Smooth muscle cell (in vitro differentiated cells): ENCODE data around the gene CNTN2. TPM values are rescaled to one million over a fixed set of nuclear protein-coding genes. Genes with fewer than 3 reads are reported as not detected.

Experiments
- DNase-seq: peaks from one replicate; lab custom pipeline; 2025; ENCODE audit not compliant: unreplicated experiment; lab: John Stamatoyannopoulos, UW
- H2AFZ ChIP-seq: fragments of 200-600 bp; sonication (generic); 2 replicates; pipeline ENCODE4 v1.6.0; 2016; ENCODE audit warnings: antibody characterized with exemption, low read depth, mild to moderate bottlenecking
- H3F3A ChIP-seq: fragments of 200-600 bp; sonication (generic); 2 replicates; pipeline ENCODE4 v1.6.0; 2017; ENCODE audit warnings: antibody characterized with exemption, low read depth
- H3K27ac ChIP-seq: fragments of 200-600 bp; sonication (generic); 2 replicates; pipeline ENCODE4 v1.5.1; 2016; ENCODE audit warnings: low read depth, mild to moderate bottlenecking
- H3K27me3 ChIP-seq: fragments of 200-600 bp; sonication (generic); 2 replicates; pipeline ENCODE4 v1.6.1; 2016; ENCODE audit warnings: low read depth, mild to moderate bottlenecking
- H3K36me3 ChIP-seq: fragments of 200-600 bp; sonication (generic); 2 replicates; pipeline ENCODE4 v1.5.1; 2016; ENCODE audit warnings: low read depth
- H3K4me1 ChIP-seq: fragments of 200-600 bp; sonication (generic); 2 replicates; pipeline ENCODE4 v1.5.1; 2016; ENCODE audit warnings: low read depth
- H3K4me2 ChIP-seq: fragments of 200-600 bp; sonication (generic); 2 replicates; pipeline ENCODE4 v1.6.0; 2016; ENCODE audit warnings: mild to moderate bottlenecking
- H3K4me3 ChIP-seq: fragments of 200-600 bp; sonication (generic); 2 replicates; pipeline ENCODE4 v1.5.1; 2016; ENCODE audit warnings: mild to moderate bottlenecking
- H3K79me2 ChIP-seq: fragments of 200-600 bp; sonication (generic); 2 replicates; pipeline ENCODE4 v1.6.0; 2016; ENCODE audit warnings: low read depth, mild to moderate bottlenecking
- H3K9ac ChIP-seq: fragments of 200-600 bp; sonication (generic); 2 replicates; pipeline ENCODE4 v1.6.0; 2016; ENCODE audit warnings: low read depth
- H3K9me3 ChIP-seq: fragments of 200-600 bp; sonication (generic); replicated peaks from 2 replicates; pipeline ENCODE4 v1.5.1; 2016; ENCODE audit warnings: low read depth
- H4K20me1 ChIP-seq: fragments of 200-600 bp; sonication (generic); 2 replicates; pipeline ENCODE4 v1.6.0; 2016; ENCODE audit warnings: low read depth
- WGBS: methylation state at CpG from one replicate; pipeline ENCODE4 v1.1.7; 2016; ENCODE audit warnings: low lambda C conversion rate; 5-methylcytosine and 5-hydroxymethylcytosine counted together
- polyA plus RNA-seq: library from polyadenylated mRNA; unstranded; fragments of >200 nt; fragmentation: Nextera tagmentation; extraction: Ambion mirVana; gene quantifications from 2 replicates; pipeline ENCODE4 v1.2.1, GENCODE V29; 2016
- total RNA-seq: library from RNA; depleted of rRNA; stranded (reverse); fragments of >200 nt; gene quantifications from 2 replicates; pipeline ENCODE4 v1.2.3, GENCODE V29; 2014
- TF ChIP-seq, protein P1 (sequence below): fragments of 200-600 bp; sonication (generic); IDR thresholded peaks from 2 replicates; pipeline ENCODE4 v1.5.1; 2017; ENCODE audit warnings: borderline replicate concordance, mild to moderate bottlenecking, antibody characterized with exemption; ENCODE audit not compliant: insufficient read depth, poor library complexity, severe bottlenecking

CNTN2 gene
- total and polyA plus RNA-seq, 2 experiments from 2014 or later = not detected

DNA sequence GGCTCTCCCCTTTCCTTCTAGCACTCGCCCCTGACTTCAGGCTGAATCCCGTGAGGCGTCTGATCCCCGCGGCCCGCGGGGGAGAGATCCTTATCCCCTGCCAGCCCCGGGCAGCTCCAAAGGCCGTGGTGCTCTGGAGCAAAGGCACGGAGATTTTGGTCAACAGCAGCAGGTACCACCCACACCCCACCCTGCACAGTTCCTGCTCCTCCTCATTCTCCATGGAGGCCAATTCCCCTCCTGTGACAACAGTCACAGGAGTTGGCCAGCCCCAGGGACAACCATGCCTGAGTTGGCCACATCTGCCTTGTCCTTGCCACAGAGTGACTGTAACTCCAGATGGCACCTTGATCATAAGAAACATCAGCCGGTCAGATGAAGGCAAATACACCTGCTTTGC lies 21.3 kb downstream of the CNTN2 start:
- Histone ChIP-seq H3K36me3 (no peaks in the 10 kb centered on the region), H3K9ac (no peak overlapping the region), H3K4me1 (no peaks in the 10 kb centered on the region), H3F3A (no peaks in the 10 kb centered on the region), H3K27me3 (no peaks in the 10 kb centered on the region), H4K20me1 (no peaks in the 10 kb centered on the region), H3K79me2 (no peaks in the 10 kb centered on the region), H3K27ac (no peak overlapping the region), H2AFZ (no peak overlapping the region), H3K4me2 (no peak overlapping the region), H3K4me3 (no peak overlapping the region), H3K9me3 (no peaks in the 10 kb centered on the region)
- DNase-seq = no peak
- WGBS = 91% methylated on average over 11 of the region's 11 CpGs
- TF ChIP-seq, protein P1, sequence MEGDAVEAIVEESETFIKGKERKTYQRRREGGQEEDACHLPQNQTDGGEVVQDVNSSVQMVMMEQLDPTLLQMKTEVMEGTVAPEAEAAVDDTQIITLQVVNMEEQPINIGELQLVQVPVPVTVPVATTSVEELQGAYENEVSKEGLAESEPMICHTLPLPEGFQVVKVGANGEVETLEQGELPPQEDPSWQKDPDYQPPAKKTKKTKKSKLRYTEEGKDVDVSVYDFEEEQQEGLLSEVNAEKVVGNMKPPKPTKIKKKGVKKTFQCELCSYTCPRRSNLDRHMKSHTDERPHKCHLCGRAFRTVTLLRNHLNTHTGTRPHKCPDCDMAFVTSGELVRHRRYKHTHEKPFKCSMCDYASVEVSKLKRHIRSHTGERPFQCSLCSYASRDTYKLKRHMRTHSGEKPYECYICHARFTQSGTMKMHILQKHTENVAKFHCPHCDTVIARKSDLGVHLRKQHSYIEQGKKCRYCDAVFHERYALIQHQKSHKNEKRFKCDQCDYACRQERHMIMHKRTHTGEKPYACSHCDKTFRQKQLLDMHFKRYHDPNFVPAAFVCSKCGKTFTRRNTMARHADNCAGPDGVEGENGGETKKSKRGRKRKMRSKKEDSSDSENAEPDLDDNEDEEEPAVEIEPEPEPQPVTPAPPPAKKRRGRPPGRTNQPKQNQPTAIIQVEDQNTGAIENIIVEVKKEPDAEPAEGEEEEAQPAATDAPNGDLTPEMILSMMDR = no peak

DNA sequence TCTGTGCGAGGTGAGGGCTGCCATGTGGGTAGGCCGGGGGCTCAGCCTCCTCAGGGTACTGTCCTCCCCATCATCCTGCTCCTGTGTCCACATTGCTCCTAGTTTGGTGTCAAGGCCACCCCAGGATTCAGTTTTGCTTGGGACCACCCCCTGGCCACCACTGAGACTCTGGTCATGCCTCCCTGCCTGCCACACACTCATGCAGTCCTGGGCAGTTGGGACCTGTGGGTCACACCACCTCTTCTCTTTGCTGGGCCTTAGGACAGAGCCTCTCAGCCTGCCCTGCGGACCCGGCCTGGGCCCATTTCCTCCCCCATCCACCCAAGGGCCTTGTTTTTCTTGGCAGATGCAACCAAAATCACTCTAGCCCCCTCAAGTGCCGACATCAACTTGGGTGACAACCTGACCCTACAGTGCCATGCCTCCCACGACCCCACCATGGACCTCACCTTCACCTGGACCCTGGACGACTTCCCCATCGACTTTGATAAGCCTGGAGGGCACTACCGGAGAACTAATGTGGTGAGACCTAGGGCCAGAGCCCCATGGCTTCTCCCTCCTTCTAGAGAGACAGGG lies 21.8 kb downstream of the CNTN2 start:
- no peaks in the 10 kb centered on the region for H4K20me1 ChIP-seq
- 94% methylated on average over 9 of the region's 9 CpGs for WGBS
- no peaks in the 10 kb centered on the region for H3K36me3 ChIP-seq

DNA sequence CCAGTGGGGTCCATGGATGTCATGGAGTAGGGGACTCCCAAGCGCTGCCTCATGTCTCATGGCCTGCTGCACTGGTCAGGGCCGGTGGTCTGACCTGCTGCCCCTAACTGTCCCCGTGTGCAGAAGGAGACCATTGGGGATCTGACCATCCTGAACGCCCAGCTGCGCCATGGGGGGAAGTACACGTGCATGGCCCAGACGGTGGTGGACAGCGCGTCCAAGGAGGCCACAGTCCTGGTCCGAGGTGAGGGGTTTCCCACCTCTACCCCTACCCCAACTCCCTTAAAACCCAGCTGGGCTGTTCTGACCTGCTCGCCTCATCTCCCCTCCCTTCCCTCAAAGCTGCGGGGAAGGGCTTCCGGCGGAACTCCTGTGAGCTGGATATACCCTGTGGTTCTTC lies 22.7 kb downstream of the CNTN2 start:
- Histone ChIP-seq H3K27ac (no peak overlapping the region), H2AFZ (no peak overlapping the region), H3K27me3 (no peaks in the 10 kb centered on the region), H3K4me2 (no peak overlapping the region), H3K4me1 (no peaks in the 10 kb centered on the region), H3K4me3 (no peak overlapping the region), H3F3A (no peaks in the 10 kb centered on the region), H3K79me2 (no peaks in the 10 kb centered on the region), H3K9ac (no peak overlapping the region), H3K9me3 (no peaks in the 10 kb centered on the region), H3K36me3 (no peaks in the 10 kb centered on the region), H4K20me1 (no peaks in the 10 kb centered on the region)
- DNase-seq = no peak
- WGBS = 94% methylated on average over 14 of the region's 14 CpGs
- TF ChIP-seq, protein P1 = no peak

More for the DNA sequence above, 21.8 kb downstream of the CNTN2 start:
- no peak overlapping the region for H3K9ac ChIP-seq
- no peak overlapping the region for H3K4me3 ChIP-seq
- H3K27ac ChIP-seq = no peak overlapping the region
- no peaks in the 10 kb centered on the region for H3K27me3 ChIP-seq
- DNase-seq = no peak
- no peaks in the 10 kb centered on the region for H3K9me3 ChIP-seq
- H3K79me2 ChIP-seq = no peaks in the 10 kb centered on the region
- H3K4me2 ChIP-seq = no peak overlapping the region
- no peaks in the 10 kb centered on the region for H3K4me1 ChIP-seq
- no peak overlapping the region for H2AFZ ChIP-seq
- TF ChIP-seq, protein P1 = no peak
- H3F3A ChIP-seq = no peaks in the 10 kb centered on the region

DNA sequence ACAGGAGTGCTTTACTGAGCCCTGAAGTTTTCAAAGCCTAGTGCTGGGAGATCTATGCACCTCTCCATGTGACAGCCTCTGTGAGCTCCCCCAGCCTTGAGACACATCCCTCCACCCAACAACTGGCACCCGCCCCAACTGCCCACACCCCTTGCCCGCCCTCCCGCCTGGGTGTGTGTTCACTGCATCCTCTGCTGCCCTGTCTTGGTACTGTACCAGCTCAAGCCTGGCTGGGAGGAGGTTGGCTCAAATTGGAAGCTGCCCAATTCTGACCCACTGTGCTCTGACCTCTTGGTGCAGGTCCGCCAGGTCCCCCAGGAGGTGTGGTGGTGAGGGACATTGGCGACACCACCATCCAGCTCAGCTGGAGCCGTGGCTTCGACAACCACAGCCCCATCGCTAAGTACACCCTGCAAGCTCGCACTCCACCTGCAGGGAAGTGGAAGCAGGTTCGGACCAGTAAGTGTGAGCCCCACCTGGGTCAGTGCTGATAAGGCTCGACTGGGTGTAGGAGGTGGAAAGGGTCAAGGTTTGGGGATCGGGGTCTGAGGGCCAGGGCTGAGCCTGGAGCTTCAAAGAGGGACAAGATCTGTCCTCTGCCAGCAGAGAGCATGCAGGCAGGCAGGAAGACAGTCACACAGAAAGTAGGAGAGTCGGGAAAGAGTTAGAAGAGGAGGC lies 23.3 kb downstream of the CNTN2 start:
- no peak overlapping the region for H3K27ac ChIP-seq
- no peaks in the 10 kb centered on the region for H4K20me1 ChIP-seq
- no peaks in the 10 kb centered on the region for H3K9me3 ChIP-seq
- H3K27me3 ChIP-seq = no peaks in the 10 kb centered on the region
- no peak overlapping the region for H3K4me3 ChIP-seq
- TF ChIP-seq, protein P1 = peak; percentile 13
- H3K4me1 ChIP-seq = no peaks in the 10 kb centered on the region
- no peak overlapping the region for H2AFZ ChIP-seq
- H3K79me2 ChIP-seq = no peaks in the 10 kb centered on the region
- no peaks in the 10 kb centered on the region for H3F3A ChIP-seq
- WGBS = 76% methylated on average over 13 of the region's 13 CpGs
- H3K4me2 ChIP-seq = no peak overlapping the region
- no peaks in the 10 kb centered on the region for H3K36me3 ChIP-seq
- no peak overlapping the region for H3K9ac ChIP-seq
- DNase-seq = no peak
